Thoracic aorta (tissue), 2 donors: ENCODE data around the gene ARHGAP10. TPM values are rescaled to one million over a fixed set of nuclear protein-coding genes. Genes with fewer than 3 reads are reported as not detected.

Source experiments
- ATAC-seq: fragments of 150-250 bp; one replicate; pipeline ENCODE4 v1.8.0; 2017; ENCODE audit warnings: low read depth; ENCODE audit not compliant: insufficient number of reproducible peaks, low FRiP score
- DNase-seq: peaks from one replicate; pipeline ENCODE4 v3.0.0-alpha.2; 2020; ENCODE audit warnings: low spot score
- H3K27ac ChIP-seq, 2 donors: fragments of 200-600 bp; sonication (generic); 1 replicate in 1 of 2; 2 replicates in 1 of 2; pipeline ENCODE4 v1.5.1; 2016; ENCODE audit warnings: mild to moderate bottlenecking in 2 of 2, moderate library complexity in 2 of 2
- H3K27me3 ChIP-seq: fragments of 200-600 bp; sonication (generic); replicated peaks from 2 replicates; pipeline ENCODE4 v1.6.0; 2016; ENCODE audit warnings: mild to moderate bottlenecking; ENCODE audit not compliant: insufficient read depth
- H3K36me3 ChIP-seq: fragments of 200-600 bp; sonication (generic); one replicate; pipeline ENCODE4 v1.5.1; 2016
- H3K4me1 ChIP-seq, 2 donors: fragments of 200-600 bp; sonication (generic); 1 replicate in 1 of 2; 2 replicates in 1 of 2; pipeline versions ENCODE4 v1.5.1 to v1.6.0; 2016; ENCODE audit warnings: low read depth in 2 of 2, mild to moderate bottlenecking in 1 of 2; ENCODE audit not compliant: control insufficient read depth in 1 of 2
- H3K4me3 ChIP-seq: fragments of 200-600 bp; sonication (generic); 2 replicates; pipeline ENCODE4 v1.5.1; 2016; ENCODE audit warnings: mild to moderate bottlenecking
- H3K9me3 ChIP-seq: fragments of 200-600 bp; sonication (generic); 2 replicates; pipeline ENCODE4 v1.5.1; 2016
- CTCF ChIP-seq: fragments of 200-600 bp; sonication (generic); IDR thresholded peaks from one replicate; pipeline ENCODE4 v1.5.1; 2019; ENCODE audit warnings: antibody characterized with exemption
- total RNA-seq, 2 donors: library from RNA; depleted of rRNA; stranded (reverse); fragments of >200 nt; gene quantifications; one replicate each; pipeline versions ENCODE4 v1.1.0 to v1.2.3, GENCODE V29; 2016

Gene ARHGAP10
- total RNA-seq, 2 donors from 2014 or later = 195 to 211 TPM

- no peak for DNase-seq
- TF ChIP-seq CTCF = no peak
- H3K4me1 ChIP-seq = no peaks in the 10 kb centered on the region
- H3K36me3 ChIP-seq = peaks cover 8% of the 10 kb centered on the region
- no peak overlapping the region for H3K27ac ChIP-seq
- no peaks in the 10 kb centered on the region for H3K9me3 ChIP-seq
- no peaks in the 10 kb centered on the region for H3K27me3 ChIP-seq
- no peak overlapping the region for H3K4me3 ChIP-seq
- ATAC-seq = no peak
Observed at GRCh38 chr4:148091896-148092295, 360.0 kb downstream of the ARHGAP10 start.

DNA sequence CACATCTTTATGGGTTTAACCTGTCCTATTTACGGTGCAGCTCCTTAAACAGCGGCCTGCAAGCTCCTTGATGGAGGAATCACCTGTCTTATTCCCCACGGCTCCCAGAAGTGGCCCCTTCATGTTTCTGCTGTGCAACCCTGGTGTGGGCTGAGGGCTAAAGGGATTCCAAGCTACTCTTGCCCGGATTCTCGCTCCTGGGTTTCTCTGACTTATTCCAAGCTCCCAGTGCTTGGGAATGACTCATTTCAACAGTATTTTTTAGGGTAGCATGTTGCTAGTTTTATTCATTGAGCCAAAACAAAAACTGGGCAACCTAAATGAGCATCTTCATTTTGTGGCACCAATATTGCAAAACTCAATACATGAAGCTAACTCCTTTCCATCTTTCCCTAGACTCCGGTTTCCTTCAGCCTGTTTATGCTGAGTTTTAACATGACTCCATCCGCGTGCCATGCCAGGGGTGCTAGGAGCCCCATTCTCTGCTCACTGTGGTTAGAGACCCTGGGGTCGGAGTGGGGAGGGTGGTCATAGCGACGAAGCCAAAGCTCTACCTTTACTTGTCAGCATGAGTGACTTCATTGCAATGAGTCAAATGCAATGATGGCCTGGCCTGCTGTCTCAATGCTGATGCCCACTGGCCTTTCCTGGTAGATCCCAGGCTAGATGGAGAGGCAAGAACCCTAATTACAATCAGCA is 360.6 kb downstream of the ARHGAP10 start:
- ATAC-seq (no peak), DNase-seq (no peak)

GRCh38 chr4:148093065-148093464 is 361.2 kb downstream of the ARHGAP10 start:
- no peak overlapping the region for H3K27ac ChIP-seq
- H3K27me3 ChIP-seq = no peaks in the 10 kb centered on the region
- H3K4me3 ChIP-seq = no peak overlapping the region
- no peak for ATAC-seq
- DNase-seq = no peak
- H3K9me3 ChIP-seq = no peaks in the 10 kb centered on the region
- H3K4me1 ChIP-seq = no peaks in the 10 kb centered on the region
- H3K36me3 ChIP-seq = peaks cover 8% of the 10 kb centered on the region
- TF ChIP-seq CTCF = no peak

More for the DNA sequence above, 360.6 kb downstream of the ARHGAP10 start:
- H3K27ac ChIP-seq = no peak overlapping the region
- no peak overlapping the region for H3K4me3 ChIP-seq
- no peaks in the 10 kb centered on the region for H3K9me3 ChIP-seq
- peaks cover 8% of the 10 kb centered on the region for H3K36me3 ChIP-seq
- TF ChIP-seq CTCF = no peak
- H3K4me1 ChIP-seq = no peaks in the 10 kb centered on the region
- H3K27me3 ChIP-seq = no peaks in the 10 kb centered on the region

- no peak for ATAC-seq
- H3K36me3 ChIP-seq = peaks cover 8% of the 10 kb centered on the region
Observed at GRCh38 chr4:148094149-148094548, 362.3 kb downstream of the ARHGAP10 start.

More at GRCh38 chr4:148094149-148094548, 362.3 kb downstream of the ARHGAP10 start:
- DNase-seq = no peak
- no peak for TF ChIP-seq CTCF
- H3K9me3 ChIP-seq = no peaks in the 10 kb centered on the region
- no peak overlapping the region for H3K27ac ChIP-seq
- H3K27me3 ChIP-seq = no peaks in the 10 kb centered on the region
- H3K4me3 ChIP-seq = no peak overlapping the region
- no peaks in the 10 kb centered on the region for H3K4me1 ChIP-seq
